Measurements from ENCODE around the gene RASSF5. TPM values are rescaled to one million over a fixed set of nuclear protein-coding genes. Genes with fewer than 3 reads are reported as not detected.

The RASSF5 gene
- total and polyA plus RNA-seq, 2 of the 13 experiments (the other 11 are each of a cell fraction or from before 2014, with no cell fraction given) = 0.18 to 0.40 TPM

GRCh38 chr1:206635080-206635977, 128.0 kb downstream of the RASSF5 start, which contains the start of gene DYRK3 (continued):
- TF ChIP-seq HDAC2 (CRISPR knock-in tag; IDR thresholded peaks at IDR 0.05) (peak; percentile 57), MED1 (CRISPR knock-in tag; IDR thresholded peaks at IDR 0.05) (peak; percentile 33; the same call in 1 of the 2 replicates), ZNF44 (CRISPR knock-in tag; IDR thresholded peaks at IDR 0.05) (peak; percentile 51; the same call in 1 of the 2 replicates), MAZ (IDR thresholded peaks at IDR 0.05; ENCODE audit: borderline replicate concordance, low read depth, low read length) (peak; percentile 86), MAZ (CRISPR knock-in tag; IDR thresholded peaks at IDR 0.05; ENCODE audit: low read depth) (peak; percentile 92), ETS1 (CRISPR knock-in tag; IDR thresholded peaks at IDR 0.05) (no peak), ZNF3 (CRISPR knock-in tag; IDR thresholded peaks at IDR 0.05) (no peak), ZFP90 (CRISPR knock-in tag; IDR thresholded peaks at IDR 0.05; ENCODE audit: borderline replicate concordance) (no peak; the same call in 1 of the 2 replicates), RERE (CRISPR knock-in tag; IDR thresholded peaks at IDR 0.05; ENCODE audit: low read depth) (no peak), ZNF430 (CRISPR knock-in tag; IDR thresholded peaks at IDR 0.05) (0 out of 2 replicates have a peak, but pooled peaks have one; percentile 50), SIN3A (IDR thresholded peaks at IDR 0.05; ENCODE audit: borderline replicate concordance, low read depth, low read length) (peak; percentile 80; the same call in 1 of the 2 replicates), ZNF773 (CRISPR knock-in tag; IDR thresholded peaks at IDR 0.05; ENCODE audit: borderline replicate concordance) (0 out of 2 replicates have a peak, but pooled peaks have one; percentile 26), FOXA3 (CRISPR knock-in tag; IDR thresholded peaks at IDR 0.05) (peak; percentile 26; the same call in 1 of the 2 replicates), RAD21 (CRISPR knock-in tag; IDR thresholded peaks at IDR 0.05) (no peak), HNF1A (IDR thresholded peaks at IDR 0.05; ENCODE audit: low read depth) (no peak), HNF1A (CRISPR knock-in tag; IDR thresholded peaks at IDR 0.05; ENCODE audit: borderline replicate concordance) (peak; percentile 72; the same call in 1 of the 2 replicates), AGO2 (optimal IDR thresholded peaks at IDR 0.05; ENCODE audit: low read depth, low read length) (peak; percentile 37), WIZ (CRISPR knock-in tag; IDR thresholded peaks at IDR 0.05) (no peak)
